HG02798 (cell line): ENCODE measurements around the gene DAAM1.

Experiments
- ATAC-seq: cut with Tn5 transposase; IDR thresholded peaks from one replicate; pipeline ENCODE4 v1.9.1; 2021; ENCODE audit warnings: mild to moderate bottlenecking; ENCODE audit not compliant: unreplicated experiment, poor library complexity

DAAM1 gene

GRCh38 chr14:59333668-59334067 is 145.2 kb downstream of the DAAM1 start:
- ATAC-seq = no peak

GRCh38 chr14:59334253-59334652 is 145.8 kb downstream of the DAAM1 start:
- ATAC-seq = no peak

- no peak for ATAC-seq
Measured at GRCh38 chr14:59336098-59336497, 147.6 kb downstream of the DAAM1 start.

DNA sequence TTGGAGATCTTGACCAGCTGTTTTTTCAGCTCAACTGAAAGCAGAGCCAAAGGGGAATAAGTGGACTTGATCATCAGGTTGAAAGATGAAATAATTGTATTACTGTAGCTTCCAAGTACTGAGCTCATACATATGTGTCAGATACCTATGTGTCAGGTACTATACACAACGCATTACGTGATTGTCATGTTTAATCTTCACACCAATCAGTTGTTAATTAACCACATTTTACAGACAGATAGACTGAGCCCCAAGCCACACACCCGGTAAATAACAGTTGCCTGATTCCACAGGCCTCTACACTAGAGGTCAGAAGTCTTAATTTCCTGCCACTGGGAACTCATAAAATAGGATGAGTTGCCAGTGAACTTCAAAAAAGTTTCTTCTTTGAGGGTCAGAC is 148.2 kb downstream of the DAAM1 start:
- ATAC-seq = no peak

DNA sequence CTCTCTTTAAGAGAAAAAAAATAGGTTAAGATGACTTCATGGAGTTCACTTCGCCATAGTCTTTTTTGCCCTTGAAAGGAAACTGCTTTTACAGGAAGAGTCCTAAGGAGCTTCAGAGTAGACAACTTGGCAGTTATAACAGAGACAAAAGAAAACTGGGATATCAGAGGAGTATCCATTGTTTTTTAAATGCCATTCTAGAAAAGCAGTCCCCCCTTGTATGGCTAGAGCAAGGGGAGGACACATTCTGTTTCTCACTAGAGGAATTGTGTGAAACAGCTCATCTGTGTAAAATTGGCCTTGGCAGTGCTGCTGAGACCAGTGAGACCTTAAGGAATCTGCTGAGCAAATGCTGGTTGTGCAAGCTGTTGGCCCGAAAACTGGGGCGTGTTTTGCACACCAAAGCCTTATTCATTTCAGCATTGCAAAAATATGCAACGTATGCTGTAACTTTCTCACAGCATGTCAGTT is 148.7 kb downstream of the DAAM1 start:
- no peak for ATAC-seq

DNA sequence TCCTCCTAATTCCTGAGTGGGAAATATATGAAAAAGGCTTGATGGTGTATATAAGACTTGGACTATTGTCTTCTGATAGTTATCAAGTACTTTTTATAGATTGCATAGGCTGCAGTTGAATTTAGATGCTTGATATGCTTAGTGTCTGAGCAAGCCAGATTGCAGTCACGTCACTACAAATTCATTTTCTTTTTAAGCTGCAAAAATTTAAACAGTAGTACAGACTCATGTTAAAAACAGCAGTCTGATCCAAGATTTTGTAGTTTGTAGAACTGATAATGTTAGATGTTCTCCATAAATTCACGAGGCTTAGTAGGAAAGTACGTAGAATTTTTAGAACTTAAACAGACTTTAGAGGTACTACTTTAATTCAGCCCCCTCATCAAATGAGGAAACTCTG is 150.3 kb downstream of the DAAM1 start:
- ATAC-seq = no peak

DNA sequence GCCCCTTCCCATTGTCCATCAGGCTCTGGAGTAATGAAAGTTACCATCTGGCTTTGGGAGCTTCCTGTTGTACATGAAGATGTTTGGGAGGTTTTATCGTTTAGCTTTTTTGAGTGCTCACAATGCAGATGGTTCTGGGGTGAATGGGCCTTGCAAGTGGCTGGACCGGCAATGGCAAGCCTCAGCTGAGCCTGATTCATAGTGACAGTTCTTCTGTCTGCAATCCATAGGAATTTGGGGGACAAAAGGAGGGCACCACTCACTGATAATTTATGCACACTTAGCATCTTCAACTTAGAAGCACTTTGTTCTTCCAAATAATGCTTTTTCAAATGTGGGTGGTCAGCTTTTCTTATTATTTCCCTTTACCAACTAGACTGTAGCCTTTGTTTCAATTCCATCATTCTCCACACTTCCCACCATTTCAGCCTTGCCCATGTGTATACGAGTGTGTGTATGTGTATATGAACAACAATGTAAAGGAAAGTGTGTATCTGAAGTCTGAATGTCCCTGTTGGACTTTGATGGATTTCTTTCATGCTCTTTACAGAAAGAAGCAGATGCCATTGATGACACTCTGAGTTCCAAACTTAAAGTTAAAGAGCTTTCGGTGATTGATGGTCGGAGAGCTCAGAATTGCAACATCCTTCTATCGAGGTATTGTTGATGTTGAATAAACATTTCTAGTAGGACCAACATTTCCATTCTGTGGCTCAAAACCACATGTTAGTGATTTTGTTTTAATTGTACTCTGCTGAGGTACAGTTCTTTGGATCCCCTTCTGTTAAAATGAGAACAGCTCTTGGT is 151.3 kb downstream of the DAAM1 start:
- ATAC-seq = no peak

- ATAC-seq = no peak
Measured at GRCh38 chr14:59341858-59342477, 153.5 kb downstream of the DAAM1 start.

- no peak for ATAC-seq
Measured at GRCh38 chr14:59342516-59343484, 154.3 kb downstream of the DAAM1 start.

- ATAC-seq = no peak
Measured at GRCh38 chr14:59343585-59343984, 155.1 kb downstream of the DAAM1 start.

DNA sequence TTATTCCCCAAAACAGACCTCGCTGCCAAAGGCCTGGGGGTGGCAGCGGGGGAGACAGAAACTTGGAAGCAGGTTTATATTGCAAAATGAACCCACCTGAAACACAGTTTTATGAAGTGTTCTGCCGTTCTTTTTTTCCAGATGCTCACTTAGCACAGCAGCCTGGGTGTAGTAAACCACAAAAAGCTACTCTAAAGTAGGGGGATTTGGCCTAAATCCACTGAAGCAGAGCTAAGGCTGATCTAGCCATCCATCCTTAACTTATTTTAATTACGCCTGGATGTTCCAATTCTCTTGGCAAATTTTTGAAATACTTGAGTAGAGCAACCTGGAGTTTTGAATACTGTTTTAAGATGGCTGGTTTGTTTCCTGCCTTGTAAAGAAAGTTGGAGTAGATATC is 155.5 kb downstream of the DAAM1 start:
- ATAC-seq = no peak

GRCh38 chr14:59344691-59345455 is 156.4 kb downstream of the DAAM1 start:
- no peak for ATAC-seq

DNA sequence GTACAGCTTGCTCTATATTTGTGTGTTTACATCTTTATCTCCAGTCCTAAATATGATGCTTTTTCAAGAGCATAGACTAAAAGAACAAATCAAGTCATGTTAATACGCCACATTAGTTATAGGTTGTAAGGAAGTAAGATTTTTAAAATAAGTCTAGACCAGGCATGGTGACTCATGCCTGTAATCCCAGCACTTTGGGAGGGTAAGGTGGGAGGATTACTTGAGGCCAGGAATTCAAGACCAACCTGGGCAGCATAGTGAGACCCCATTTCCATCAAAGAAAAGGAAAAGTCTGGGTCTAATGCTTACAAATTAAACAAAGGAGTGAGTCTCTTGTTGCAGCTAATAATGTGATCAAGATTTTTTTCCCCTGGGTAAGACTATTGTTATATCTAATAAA is 157.9 kb downstream of the DAAM1 start:
- ATAC-seq = no peak

GRCh38 chr14:59346796-59347510 is 158.5 kb downstream of the DAAM1 start:
- ATAC-seq = no peak

- ATAC-seq = no peak
Measured at GRCh38 chr14:59347511-59347900, 159.0 kb downstream of the DAAM1 start.

DNA sequence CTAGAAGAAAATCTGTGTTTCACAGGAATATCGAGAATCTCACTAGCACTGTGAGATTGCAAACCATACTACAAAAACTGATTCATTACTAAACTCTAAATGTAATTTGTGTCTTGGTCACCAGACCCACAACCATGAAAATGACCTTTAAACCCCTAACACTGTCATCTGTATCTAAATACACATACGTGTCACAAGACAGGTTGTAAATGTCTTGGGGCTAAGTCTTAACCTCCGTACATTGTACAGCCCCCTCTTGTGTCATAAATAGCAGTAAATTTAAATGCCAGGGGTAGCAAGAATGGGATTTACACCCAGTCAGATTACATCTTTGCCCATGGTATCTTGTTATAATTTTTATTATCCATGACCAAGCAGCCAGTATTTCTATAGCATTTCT is 159.4 kb downstream of the DAAM1 start:
- no peak for ATAC-seq

DNA sequence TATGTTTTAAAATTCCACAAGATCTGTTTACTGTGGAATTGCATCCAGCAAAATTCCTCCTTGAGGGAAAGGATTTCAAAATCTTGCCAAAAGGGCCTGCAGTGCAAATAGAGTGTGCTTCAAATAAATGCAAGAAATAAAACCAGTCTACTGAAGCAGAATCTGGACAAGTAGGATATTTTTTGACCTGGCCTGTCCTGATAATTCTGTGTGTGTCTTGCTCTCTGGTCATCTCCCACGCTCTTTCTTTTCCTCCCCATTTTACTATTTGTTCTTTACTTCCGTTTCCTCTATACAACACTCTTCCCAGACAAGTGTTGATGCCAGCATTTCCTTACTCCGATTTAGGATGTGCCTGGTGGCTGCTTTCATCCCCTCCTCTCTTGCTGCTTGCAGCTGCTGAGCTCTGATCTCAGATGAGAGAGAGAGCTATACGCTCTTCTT is 160.8 kb downstream of the DAAM1 start:
- no peak for ATAC-seq

GRCh38 chr14:59352961-59353360 is 164.5 kb downstream of the DAAM1 start:
- no peak for ATAC-seq

DNA sequence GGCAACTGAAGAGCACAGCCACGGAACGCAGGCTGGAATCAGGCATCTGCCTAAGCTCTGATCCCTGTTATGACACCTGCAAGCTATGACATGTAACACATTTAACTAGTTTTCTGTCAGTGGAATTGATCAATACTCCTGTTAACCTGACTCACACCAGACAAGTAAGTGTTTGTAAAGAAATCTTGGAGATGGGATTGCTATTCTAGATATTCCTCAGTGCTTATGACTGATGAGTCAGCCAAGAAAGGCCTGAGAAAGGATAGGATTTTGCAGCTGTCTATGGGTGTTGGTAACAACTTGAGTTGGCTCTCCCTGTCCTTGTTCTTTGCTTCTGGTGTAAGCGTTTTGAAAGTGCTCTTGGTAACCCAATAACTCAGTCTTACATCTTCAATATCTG is 166.2 kb downstream of the DAAM1 start:
- no peak for ATAC-seq
